MCF 10A (cell line): ENCODE data around the gene AHCYL2. TPM values are rescaled to one million over a fixed set of nuclear protein-coding genes. Genes with fewer than 3 reads are reported as not detected.

Experiments
- BruUV-seq: library from RNA; stranded (reverse); fragments of 400-500 nt; replicated peaks from 2 replicates; lab custom pipeline; 2021; lab: Mats Ljungman, UMichigan
- CTCF ChIA-PET: fragments of 300-600 bp; sonication (Branson Sonifier 250); formaldehyde crosslinking; extraction: SDS; loops from one replicate; lab custom pipeline; 2021; ENCODE audit warnings: antibody characterized with exemption, inconsistent platforms; lab: Yijun Ruan, JAX
- POLR2A ChIA-PET: fragments of 300-600, 350-650 bp; sonication (Branson Sonifier 250); formaldehyde crosslinking; extraction: SDS; loops from one replicate; lab custom pipeline; 2020; ENCODE audit warnings: antibody characterized with exemption, inconsistent platforms; lab: Yijun Ruan, JAX
- DNase-seq: peaks from one replicate; pipeline ENCODE4 v3.0.0-alpha.2; 2018; ENCODE audit not compliant: unreplicated experiment
- H3K27ac Mint-ChIP-seq: one replicate; pipeline ENCODE4 v1.8.0; 2022; ENCODE audit warnings: mild to moderate bottlenecking, low read depth, mixed read lengths; ENCODE audit not compliant: unreplicated experiment
- H3K27me3 Mint-ChIP-seq: one replicate; pipeline ENCODE4 v1.8.0; 2022; ENCODE audit warnings: mixed read lengths; ENCODE audit not compliant: insufficient read depth, unreplicated experiment
- H3K36me3 Mint-ChIP-seq: one replicate; pipeline ENCODE4 v1.8.0; 2022; ENCODE audit warnings: mild to moderate bottlenecking, moderate library complexity, mixed read lengths; ENCODE audit not compliant: insufficient read depth, unreplicated experiment
- H3K4me1 Mint-ChIP-seq: one replicate; pipeline ENCODE4 v1.8.0; 2022; ENCODE audit warnings: mixed read lengths; ENCODE audit not compliant: insufficient read depth, unreplicated experiment
- H3K4me3 Mint-ChIP-seq: one replicate; pipeline ENCODE4 v1.8.0; 2022; ENCODE audit warnings: mild to moderate bottlenecking, moderate library complexity, mixed read lengths; ENCODE audit not compliant: unreplicated experiment
- H3K9me3 Mint-ChIP-seq: one replicate; pipeline ENCODE4 v1.8.0; 2022; ENCODE audit warnings: mixed read lengths; ENCODE audit not compliant: unreplicated experiment
- CTCF ChIP-seq: fragments of 200-600 bp; IDR thresholded peaks from one replicate; pipeline ENCODE4 v1.8.0; 2022; ENCODE audit warnings: antibody characterized with exemption, mild to moderate bottlenecking; ENCODE audit not compliant: unreplicated experiment
- intact Hi-C: fragments of 100-400 bp; cut with micrococcal nuclease; formaldehyde crosslinking; loops from 2 replicates; pipeline ENCODE4 v1.14.1; 2022
- total RNA-seq: library from RNA; stranded (reverse); gene quantifications from 2 replicates; pipeline ENCODE4 v1.2.3, GENCODE V29; 2022

The AHCYL2 gene
- total RNA-seq, 1 experiment from 2014 or later = 12.8 TPM

GRCh38 chr7:129282865-129283264 is 58.0 kb downstream of the AHCYL2 start:
- intact Hi-C loops = no loop called here
- POLR2A ChIA-PET = interaction anchor here (1.3 kb wide), 1 partner anchor 18 kb away, joined by 5 read pairs; no protein-coding TSS in a partner anchor
- H3K36me3 Mint-ChIP-seq = peaks cover 6% of the 10 kb centered on the region
- H3K4me1 Mint-ChIP-seq = peaks cover 6% of the 10 kb centered on the region
- no peaks in the 10 kb centered on the region for H3K9me3 Mint-ChIP-seq
- TF ChIP-seq CTCF = no peak
- BruUV-seq = no TSS peak
- no peak overlapping the region for H3K4me3 Mint-ChIP-seq
- CTCF ChIA-PET = interaction anchor here (0.7 to 1.7 kb wide), 2 partner anchors 11 to 59 kb away, joined by 3 to 4 read pairs; no protein-coding TSS in a partner anchor
- H3K27ac Mint-ChIP-seq = no peak overlapping the region
- no peaks in the 10 kb centered on the region for H3K27me3 Mint-ChIP-seq
- DNase-seq = no peak

GRCh38 chr7:129283936-129284335 is 59.1 kb downstream of the AHCYL2 start:
- Mint-ChIP-seq H3K27me3 (no peaks in the 10 kb centered on the region), H3K27ac (no peak overlapping the region), H3K4me1 (peaks cover 6% of the 10 kb centered on the region), H3K4me3 (no peak overlapping the region), H3K36me3 (peaks cover 6% of the 10 kb centered on the region), H3K9me3 (no peaks in the 10 kb centered on the region)
- intact Hi-C loops = no loop called here
- DNase-seq = no peak
- CTCF ChIA-PET = interaction anchor here (1.2 to 3.3 kb wide), 4 partner anchors 12 to 97 kb away, joined by 4 to 16 read pairs (median 10); no protein-coding TSS in a partner anchor
- no TSS peak for BruUV-seq
- POLR2A ChIA-PET = interaction anchor here (1.1 kb wide), 1 partner anchor 14 kb away, joined by 3 read pairs; no protein-coding TSS in a partner anchor
- no peak for TF ChIP-seq CTCF

GRCh38 chr7:129285111-129285510 is 60.3 kb downstream of the AHCYL2 start:
- Mint-ChIP-seq H3K4me3 (no peak overlapping the region), H3K36me3 (peaks cover 6% of the 10 kb centered on the region), H3K27ac (no peak overlapping the region), H3K27me3 (no peaks in the 10 kb centered on the region), H3K9me3 (no peaks in the 10 kb centered on the region), H3K4me1 (peaks cover 6% of the 10 kb centered on the region)
- POLR2A ChIA-PET = interaction anchor here (0.7 to 1.1 kb wide), 3 partner anchors 8 to 13 kb away, joined by 3 to 5 read pairs (median 3); no protein-coding TSS in a partner anchor
- DNase-seq = no peak
- CTCF ChIA-PET = interaction anchor here (0.6 to 3.3 kb wide), 8 partner anchors 11 to 165 kb away, joined by 3 to 16 read pairs (median 4); no protein-coding TSS in a partner anchor
- intact Hi-C loops = no loop called here
- BruUV-seq = no TSS peak
- TF ChIP-seq CTCF = no peak

- H3K27ac Mint-ChIP-seq = no peak overlapping the region
- ChIA-PET POLR2A (interaction anchor here (0.7 kb wide), 1 partner anchor 8 kb away, joined by 5 read pairs; no protein-coding TSS in a partner anchor), CTCF (interaction anchor here (0.6 to 7.4 kb wide), 2 partner anchors 74 to 647 kb away, joined by 6 to 176 read pairs; partner anchors contain the start of gene AHCYL2)
- peaks cover 6% of the 10 kb centered on the region for H3K36me3 Mint-ChIP-seq
- H3K27me3 Mint-ChIP-seq = no peaks in the 10 kb centered on the region
- H3K9me3 Mint-ChIP-seq = no peaks in the 10 kb centered on the region
- peaks cover 6% of the 10 kb centered on the region for H3K4me1 Mint-ChIP-seq
- no peak overlapping the region for H3K4me3 Mint-ChIP-seq
- intact Hi-C loops = no loop called here
- TF ChIP-seq CTCF = no peak
- no peak for DNase-seq
- BruUV-seq = no TSS peak
Measured at GRCh38 chr7:129292861-129293260, 68.0 kb downstream of the AHCYL2 start.
